Omental fat pad (tissue), 4 donors: Measurements from ENCODE around the gene DCLK2. TPM values are rescaled to one million over a fixed set of nuclear protein-coding genes. Genes with fewer than 3 reads are reported as not detected.

Experiments used
- ATAC-seq: fragments of 150-250 bp; one replicate; pipeline ENCODE4 v1.9.1; 2016; ENCODE audit warnings: mild to moderate bottlenecking, moderate library complexity; ENCODE audit not compliant: low FRiP score
- DNase-seq: peaks from one replicate; pipeline ENCODE4 v3.0.0-alpha.2; 2019; ENCODE audit warnings: low spot score
- total RNA-seq, 4 donors: library from RNA; depleted of rRNA; stranded (reverse); fragments of >200 nt; gene quantifications; one replicate each; pipeline ENCODE4 v1.1.0, GENCODE V29; 2016
- TF ChIP-seq, protein P1 (sequence below), 3 donors: fragments of 450-650 bp; IDR thresholded peaks; one replicate each; pipeline ENCODE4 v1.5.1; 2016 to 2017; ENCODE audit warnings: antibody characterized with exemption in 3 of 3, mild to moderate bottlenecking in 3 of 3, moderate library complexity in 2 of 3

DCLK2 gene
- total RNA-seq, 4 donors from 2014 or later, result 4.9 to 8.8 (median 6.7) TPM

DNA sequence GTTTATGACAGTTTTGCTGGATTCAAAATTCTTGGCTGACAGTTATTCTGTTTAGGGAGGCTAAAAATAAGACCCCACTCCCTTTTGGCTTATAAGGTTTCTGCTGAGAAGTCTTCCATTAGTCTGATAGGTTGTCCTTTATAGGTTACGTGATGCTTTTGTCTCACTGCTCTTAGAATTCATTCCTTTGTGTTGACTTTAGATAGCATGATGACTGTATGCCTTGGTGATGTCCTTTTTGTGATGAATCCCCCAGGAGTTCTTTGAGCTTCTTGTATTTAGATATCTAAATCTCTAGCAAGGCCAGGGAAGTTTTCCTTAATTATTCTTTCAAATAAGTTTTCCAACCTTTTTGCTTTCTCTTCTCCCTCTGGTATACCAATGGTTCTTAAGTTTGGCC is 36.4 kb downstream of the DCLK2 start:
- DNase-seq (no peak), ATAC-seq (no peak)
- TF ChIP-seq, protein P1, sequence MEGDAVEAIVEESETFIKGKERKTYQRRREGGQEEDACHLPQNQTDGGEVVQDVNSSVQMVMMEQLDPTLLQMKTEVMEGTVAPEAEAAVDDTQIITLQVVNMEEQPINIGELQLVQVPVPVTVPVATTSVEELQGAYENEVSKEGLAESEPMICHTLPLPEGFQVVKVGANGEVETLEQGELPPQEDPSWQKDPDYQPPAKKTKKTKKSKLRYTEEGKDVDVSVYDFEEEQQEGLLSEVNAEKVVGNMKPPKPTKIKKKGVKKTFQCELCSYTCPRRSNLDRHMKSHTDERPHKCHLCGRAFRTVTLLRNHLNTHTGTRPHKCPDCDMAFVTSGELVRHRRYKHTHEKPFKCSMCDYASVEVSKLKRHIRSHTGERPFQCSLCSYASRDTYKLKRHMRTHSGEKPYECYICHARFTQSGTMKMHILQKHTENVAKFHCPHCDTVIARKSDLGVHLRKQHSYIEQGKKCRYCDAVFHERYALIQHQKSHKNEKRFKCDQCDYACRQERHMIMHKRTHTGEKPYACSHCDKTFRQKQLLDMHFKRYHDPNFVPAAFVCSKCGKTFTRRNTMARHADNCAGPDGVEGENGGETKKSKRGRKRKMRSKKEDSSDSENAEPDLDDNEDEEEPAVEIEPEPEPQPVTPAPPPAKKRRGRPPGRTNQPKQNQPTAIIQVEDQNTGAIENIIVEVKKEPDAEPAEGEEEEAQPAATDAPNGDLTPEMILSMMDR (IDR thresholded peaks at IDR 0.05), result no peak

GRCh38 chr4:150115851-150116250 is 37.6 kb downstream of the DCLK2 start:
- ATAC-seq (no peak), DNase-seq (no peak)
- TF ChIP-seq, protein P1 (IDR thresholded peaks at IDR 0.05), result no peak

DNA sequence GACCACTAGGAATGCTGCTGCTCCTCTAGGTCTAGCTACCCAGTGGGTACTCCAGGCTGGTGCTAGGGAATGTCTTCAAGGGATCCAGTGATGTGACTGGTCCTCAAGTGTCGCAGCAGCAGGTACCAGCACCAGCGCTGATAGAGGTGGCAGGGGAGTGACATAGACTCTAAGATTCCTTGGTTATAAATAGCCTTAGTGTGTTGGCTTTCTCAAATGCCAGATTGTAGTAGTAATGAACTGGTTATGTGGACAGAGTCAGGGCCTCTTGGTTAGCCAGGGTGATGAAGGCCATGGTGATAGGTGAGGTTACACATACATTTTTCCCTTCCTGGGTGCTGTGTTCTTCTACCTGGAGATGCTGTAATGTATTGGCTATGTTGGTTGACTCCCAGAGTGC is 38.3 kb downstream of the DCLK2 start:
- DNase-seq (no peak), ATAC-seq (peak; percentile 14)
- TF ChIP-seq, protein P1 (IDR thresholded peaks at IDR 0.05), result no peak

- ATAC-seq (peak; percentile 83), DNase-seq (no peak)
- TF ChIP-seq, protein P1 (IDR thresholded peaks at IDR 0.05), result no peak
These were observed 38.8 kb downstream of the DCLK2 start for GRCh38 chr4:150117094-150117493.

DNA sequence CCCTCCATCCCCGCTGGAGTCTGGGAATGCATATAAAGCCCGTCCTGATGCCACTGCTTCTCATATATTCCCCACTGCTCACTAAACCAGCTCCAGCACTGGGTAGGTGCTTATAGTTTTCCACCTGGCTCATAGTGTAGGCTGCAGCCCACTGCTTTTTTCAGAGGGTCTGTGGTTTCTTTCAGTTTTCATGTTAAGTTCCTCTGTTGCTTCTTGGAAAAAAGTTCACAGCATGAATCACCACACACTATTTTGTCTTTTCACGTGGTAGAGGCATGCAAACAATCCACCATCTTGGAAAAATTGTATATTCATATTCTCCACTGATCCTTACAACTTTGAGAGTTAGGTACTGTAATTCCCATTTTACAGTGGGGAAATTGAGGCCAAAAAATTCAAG is 39.4 kb downstream of the DCLK2 start:
- DNase-seq (no peak), ATAC-seq (no peak)
- TF ChIP-seq, protein P1 (IDR thresholded peaks at IDR 0.05), result no peak

DNA sequence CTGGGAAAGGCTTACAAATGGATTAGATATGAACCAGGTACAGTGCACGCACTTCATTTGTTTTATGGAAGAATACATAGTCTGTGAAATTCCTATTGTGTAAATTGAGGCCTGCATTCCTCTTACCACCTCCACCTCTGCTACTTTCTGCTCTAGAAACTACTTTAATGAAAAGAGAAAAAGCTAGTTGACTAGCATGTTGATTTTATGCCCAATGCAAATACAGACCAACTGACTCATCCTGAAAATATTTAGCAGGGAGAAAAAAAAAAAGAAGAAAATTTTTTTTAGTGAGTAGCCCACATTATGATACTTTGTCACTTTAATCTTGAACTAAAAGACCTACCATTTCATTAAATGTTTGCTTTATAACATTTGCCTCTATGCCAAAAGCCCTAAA is 41.2 kb downstream of the DCLK2 start:
- ATAC-seq (no peak), DNase-seq (no peak)
- TF ChIP-seq, protein P1 (IDR thresholded peaks at IDR 0.05), result no peak

GRCh38 chr4:150123087-150123486 is 44.8 kb downstream of the DCLK2 start:
- no peak for DNase-seq
- no peak for ATAC-seq
- TF ChIP-seq, protein P1 (IDR thresholded peaks at IDR 0.05), result no peak
